SK-N-SH (cell line): ENCODE data around the gene GARS1. TPM values are rescaled to one million over a fixed set of nuclear protein-coding genes. Genes with fewer than 3 reads are reported as not detected.

Experiments
- CTCF ChIA-PET: fragments of 300-600, 350-600 bp; formaldehyde crosslinking; extraction: SDS; loops from one replicate; lab custom pipeline; 2021; lab: Yijun Ruan, JAX
- POLR2A ChIA-PET: fragments of 350-600 bp; sonication (Branson Sonifier 250); formaldehyde crosslinking; extraction: SDS; loops from one replicate; lab custom pipeline; 2020; ENCODE audit warnings: antibody characterized with exemption, inconsistent platforms; lab: Yijun Ruan, JAX
- DNase-seq: peaks from one replicate; pipeline ENCODE4 v3.0.0; 2012
- H2AFZ ChIP-seq: fragments of 200-600 bp; sonication (generic); 2 replicates; pipeline ENCODE4 v1.8.1; 2016; ENCODE audit warnings: antibody characterized with exemption, mild to moderate bottlenecking, low read depth
- H3F3A ChIP-seq: fragments of 200-600 bp; sonication (generic); replicated peaks from 2 replicates; pipeline ENCODE3; 2016; ENCODE audit warnings: antibody characterized with exemption, mild to moderate bottlenecking; ENCODE audit not compliant: insufficient read depth
- H3K27ac ChIP-seq, 2 experiments: fragments of 200-500 bp in 1 of 2; fragments of 200-600 bp in 1 of 2; sonication (Bioruptor generic) in 1 of 2; sonication (generic), shearing (Covaris generic) in 1 of 2; 2 replicates each; pipeline versions ENCODE4 v1.5.1 to v1.6.1; 2014 to 2016; ENCODE audit warnings: low read depth in 2 of 2, inconsistent platforms in 1 of 2, low read length in 1 of 2, mild to moderate bottlenecking in 1 of 2, mixed read lengths in 1 of 2
- H3K27me3 ChIP-seq: fragments of 200-600 bp; sonication (generic), shearing (Covaris generic); 2 replicates; pipeline ENCODE4 v1.6.1; 2016; ENCODE audit warnings: mixed run types; ENCODE audit not compliant: insufficient read depth
- H3K36me3 ChIP-seq, 2 experiments: fragments of 200-500 bp in 1 of 2; fragments of 200-600 bp in 1 of 2; sonication (Bioruptor generic) in 1 of 2; sonication (generic) in 1 of 2; replicated peaks in 1 of 2; 2 replicates each; pipeline versions ENCODE3 to v1.5.1; 2014 to 2016; ENCODE audit warnings: low read length in 1 of 2, mild to moderate bottlenecking in 1 of 2; ENCODE audit not compliant: insufficient read depth in 2 of 2, control insufficient read depth in 1 of 2
- H3K4me1 ChIP-seq, 2 experiments: fragments of 200-500 bp in 1 of 2; fragments of 200-600 bp in 1 of 2; sonication (Bioruptor generic) in 1 of 2; sonication (generic), shearing (Covaris generic) in 1 of 2; 2 replicates each; pipeline versions ENCODE4 v1.5.1 to v1.6.1; 2014 to 2016; ENCODE audit warnings: low read depth in 1 of 2, low read length in 1 of 2, mixed run types in 1 of 2; ENCODE audit not compliant: insufficient read depth in 2 of 2, control insufficient read depth in 1 of 2
- H3K4me2 ChIP-seq: fragments of 200-600 bp; sonication (generic), shearing (Covaris generic); 2 replicates; pipeline ENCODE4 v1.6.1; 2017; ENCODE audit warnings: mixed run types
- H3K4me3 ChIP-seq, 2 experiments: fragments of 200-500 bp in 1 of 2; fragments of 200-600 bp in 1 of 2; sonication (Bioruptor generic) in 1 of 2; sonication (generic), shearing (Covaris generic) in 1 of 2; 2 replicates each; pipeline versions ENCODE4 v1.5.1 to v1.8.1; 2014 to 2016; ENCODE audit warnings: low read depth in 2 of 2, inconsistent platforms in 1 of 2, low read length in 1 of 2, mild to moderate bottlenecking in 1 of 2, mixed read lengths in 1 of 2, moderate library complexity in 1 of 2
- H3K79me2 ChIP-seq: fragments of 200-600 bp; sonication (generic); 2 replicates; pipeline ENCODE4 v1.8.1; 2017; ENCODE audit warnings: mild to moderate bottlenecking; ENCODE audit not compliant: insufficient read depth
- H3K9ac ChIP-seq: fragments of 200-600 bp; sonication (generic); 2 replicates; pipeline ENCODE4 v1.6.1; 2017; ENCODE audit warnings: mixed run types
- H3K9me2 ChIP-seq: fragments of 200-600 bp; sonication (generic); 2 replicates; pipeline ENCODE4 v1.6.1; 2017; ENCODE audit warnings: mixed run types
- H3K9me3 ChIP-seq: fragments of 200-600 bp; sonication (generic); 2 replicates; pipeline ENCODE4 v1.6.1; 2017; ENCODE audit warnings: mixed run types, mild to moderate bottlenecking, moderate library complexity
- H4K20me1 ChIP-seq: fragments of 200-600 bp; sonication (generic); 2 replicates; pipeline ENCODE4 v1.6.1; 2017; ENCODE audit warnings: mild to moderate bottlenecking, mixed run types; ENCODE audit not compliant: insufficient read depth
- CHD2 ChIP-seq: fragments of 150-350 bp; IDR thresholded peaks from 2 replicates; pipeline ENCODE4 v1.6.1; 2018; ENCODE audit warnings: low read length; ENCODE audit not compliant: partially characterized antibody
- EZH2phosphoT487 ChIP-seq: fragments of 200-600 bp; sonication (generic); IDR thresholded peaks from 2 replicates; pipeline ENCODE4 v1.6.1; 2017; ENCODE audit warnings: low read depth, mixed run types, mild to moderate bottlenecking, antibody characterized with exemption, moderate library complexity, borderline replicate concordance
- FOSL2 ChIP-seq: IDR thresholded peaks from 2 replicates; pipeline ENCODE4 v1.4.0; 2012; ENCODE audit warnings: low read depth, mild to moderate bottlenecking, moderate library complexity, borderline replicate concordance
- FOXM1 ChIP-seq: IDR thresholded peaks from 2 replicates; pipeline ENCODE4 v1.4.0; 2012; ENCODE audit warnings: low read depth, mild to moderate bottlenecking
- GABPA ChIP-seq: IDR thresholded peaks from 2 replicates; pipeline ENCODE4 v1.4.0; 2012; ENCODE audit warnings: low read depth, mild to moderate bottlenecking
- GATA2 ChIP-seq: sonication (generic); formaldehyde crosslinking; IDR thresholded peaks from 2 replicates; pipeline ENCODE4 v1.5.0; 2020; ENCODE audit warnings: mild to moderate bottlenecking, missing genetic modification reagents
- POLR2AphosphoS5 ChIP-seq: IDR thresholded peaks from 2 replicates; pipeline ENCODE4 v1.6.1; 2012; ENCODE audit warnings: low read depth, low read length
- RCOR1 ChIP-seq: fragments of 150-350 bp; IDR thresholded peaks from 2 replicates; pipeline ENCODE4 v1.6.1; 2017; ENCODE audit warnings: antibody characterized with exemption, low read length
- RFX5 ChIP-seq: IDR thresholded peaks from 2 replicates; pipeline ENCODE4 v1.6.1; 2012; ENCODE audit warnings: mild to moderate bottlenecking, improper control_type of control experiment, low read length
- SMC3 ChIP-seq: IDR thresholded peaks from 2 replicates; pipeline ENCODE4 v1.6.1; 2012; ENCODE audit warnings: low read depth, low read length, improper control_type of control experiment
- WGBS: methylation state at CpG from one replicate; pipeline ENCODE4 v1.1.6; 2017; ENCODE audit warnings: low lambda C conversion rate; 5-methylcytosine and 5-hydroxymethylcytosine counted together
- polyA plus RNA-seq, 3 experiments: library from polyadenylated mRNA; depleted of rRNA; stranded (reverse); fragments of >200 nt; gene quantifications; 2 replicates each; pipeline ENCODE4 v1.2.3, GENCODE V29; 2012
- TF ChIP-seq, protein P1 (sequence below): IDR thresholded peaks from 2 replicates; pipeline ENCODE4 v1.4.0; 2012; ENCODE audit warnings: low read depth, borderline replicate concordance
- TF ChIP-seq, protein P2 (sequence below): IDR thresholded peaks from 2 replicates; pipeline ENCODE4 v1.4.0; 2012; ENCODE audit warnings: low read depth, borderline replicate concordance

GARS1 gene
- polyA plus RNA-seq, 1 of the 3 experiments (the other 2 are of a cell fraction) = 301 TPM

DNA sequence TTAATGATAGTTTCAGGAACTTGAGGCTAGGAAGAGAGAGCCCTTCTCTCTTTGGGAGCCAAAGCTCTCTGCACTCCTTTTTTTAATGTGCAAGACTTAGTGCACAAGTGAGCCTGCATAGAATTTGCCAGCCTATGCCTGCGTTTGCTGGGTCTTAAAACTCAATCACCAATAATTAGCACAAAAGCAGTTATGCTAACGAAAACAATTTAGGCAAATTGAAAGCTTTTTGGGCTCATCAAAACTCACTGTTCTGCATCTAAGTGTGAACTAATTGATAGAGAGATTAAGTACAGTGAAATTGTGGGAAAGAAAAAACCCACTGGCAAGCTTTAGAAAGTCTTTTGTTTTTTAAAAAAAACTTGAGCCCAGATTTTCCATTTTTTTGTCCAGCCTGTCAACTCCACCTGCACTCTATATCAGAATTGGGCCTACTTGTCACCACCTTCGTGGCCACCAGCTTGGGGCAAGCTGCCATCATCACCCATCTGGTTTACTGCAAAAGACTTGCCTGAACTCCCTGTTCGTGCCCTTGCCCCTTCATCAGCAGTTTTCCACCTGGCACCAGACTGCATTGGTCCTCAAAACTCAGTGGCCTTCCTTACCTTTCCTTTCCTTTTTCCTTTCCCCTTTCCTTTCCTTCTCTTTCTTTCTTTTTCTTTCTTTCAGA is 49.7 kb downstream of the GARS1 start:
- H3K9me2 ChIP-seq = no peaks in the 10 kb centered on the region
- H2AFZ ChIP-seq = no peak overlapping the region
- POLR2A ChIA-PET = no interaction called here
- peaks cover 14 to 20% of the 10 kb centered on the region in 2 experiments for H3K36me3 ChIP-seq
- no peaks in the 10 kb centered on the region for H3F3A ChIP-seq
- H4K20me1 ChIP-seq = no peaks in the 10 kb centered on the region
- H3K4me3 ChIP-seq = no peak overlapping the region
- TF ChIP-seq EZH2phosphoT487 (no peak), SMC3 (no peak), FOXM1 (no peak), GABPA (no peak), GATA2 (CRISPR knock-in tag) (no peak), POLR2AphosphoS5 (no peak)
- TF ChIP-seq, protein P1, sequence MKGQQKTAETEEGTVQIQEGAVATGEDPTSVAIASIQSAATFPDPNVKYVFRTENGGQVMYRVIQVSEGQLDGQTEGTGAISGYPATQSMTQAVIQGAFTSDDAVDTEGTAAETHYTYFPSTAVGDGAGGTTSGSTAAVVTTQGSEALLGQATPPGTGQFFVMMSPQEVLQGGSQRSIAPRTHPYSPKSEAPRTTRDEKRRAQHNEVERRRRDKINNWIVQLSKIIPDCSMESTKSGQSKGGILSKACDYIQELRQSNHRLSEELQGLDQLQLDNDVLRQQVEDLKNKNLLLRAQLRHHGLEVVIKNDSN = no peak
- H3K27me3 ChIP-seq = no peaks in the 10 kb centered on the region
- H3K9ac ChIP-seq = no peak overlapping the region
- CTCF ChIA-PET = interaction anchor here (0.7 to 1.6 kb wide), 3 partner anchors 9 to 96 kb away, joined by 3 to 6 read pairs (median 3); no protein-coding TSS in a partner anchor
- peak; percentile 21 for DNase-seq
- no peak overlapping the region for H3K4me2 ChIP-seq
- no peaks in the 10 kb centered on the region for H3K9me3 ChIP-seq
- H3K79me2 ChIP-seq = no peaks in the 10 kb centered on the region
- H3K4me1 ChIP-seq = no peaks in the 10 kb centered on the region
- 81% methylated on average over 4 of the region's 4 CpGs for WGBS
- H3K27ac ChIP-seq = no peak overlapping the region

DNA sequence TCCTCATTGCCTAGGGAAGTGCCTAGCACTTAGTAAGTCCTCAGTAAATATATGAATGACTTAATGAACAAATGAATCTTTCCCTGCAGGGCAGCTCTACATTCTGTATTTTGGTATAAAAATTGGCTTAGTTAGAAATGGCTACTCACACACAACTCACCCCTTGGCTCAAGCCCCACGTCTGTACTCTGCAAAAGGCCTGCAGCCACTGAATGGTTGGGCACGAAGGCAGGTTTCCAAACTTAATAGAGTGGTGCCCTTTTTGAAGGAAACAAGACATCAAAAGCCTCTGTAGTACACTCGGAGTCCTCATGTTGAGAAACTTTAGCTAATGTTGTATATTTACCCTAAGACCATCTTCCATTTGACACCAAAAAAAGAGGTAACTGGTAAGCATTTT is 51.0 kb downstream of the GARS1 start:
- CTCF ChIA-PET = no interaction called here
- Histone ChIP-seq H3K9me3 (no peaks in the 10 kb centered on the region), H3K36me3 (peaks cover 14 to 20% of the 10 kb centered on the region in 2 experiments), H3K4me3 (no peak overlapping the region), H2AFZ (no peak overlapping the region), H3K27me3 (no peaks in the 10 kb centered on the region), H3K4me1 (no peaks in the 10 kb centered on the region; a peak in 1 of 4 replicates), H4K20me1 (no peaks in the 10 kb centered on the region), H3K4me2 (no peak overlapping the region), H3K27ac (no peak overlapping the region), H3K9me2 (no peaks in the 10 kb centered on the region), H3F3A (no peaks in the 10 kb centered on the region), H3K79me2 (no peaks in the 10 kb centered on the region), H3K9ac (no peak overlapping the region)
- POLR2A ChIA-PET = no interaction called here
- TF ChIP-seq RFX5 (no peak), CHD2 (no peak)
- DNase-seq = no peak
- 85% methylated on average over 3 of the region's 3 CpGs for WGBS

DNA sequence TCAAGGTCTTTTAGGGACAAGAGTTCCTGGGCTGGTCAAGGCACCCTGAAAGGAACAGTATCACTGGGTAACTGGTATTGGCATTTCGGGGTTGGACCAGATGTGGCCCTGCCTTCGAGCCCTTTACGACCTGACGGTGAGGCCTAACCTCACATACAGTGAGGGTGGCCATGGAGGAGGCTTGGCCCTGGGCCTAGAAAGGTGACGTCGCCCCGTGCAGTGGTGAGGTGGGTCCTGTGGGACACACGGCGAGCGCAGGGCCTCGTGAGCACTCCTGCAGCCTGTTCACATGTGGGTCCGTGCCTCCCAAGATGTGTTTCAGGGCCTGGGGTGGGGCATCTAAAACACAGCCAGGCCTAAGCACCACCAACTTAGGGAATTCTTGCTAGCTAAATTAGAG is 51.5 kb downstream of the GARS1 start:
- CTCF ChIA-PET = interaction anchor here (0.7 to 1.3 kb wide), 2 partner anchors 14 to 19 kb away, joined by 3 read pairs; no protein-coding TSS in a partner anchor
- peak; percentile 14 for DNase-seq

More for the DNA sequence above, 51.5 kb downstream of the GARS1 start:
- Histone ChIP-seq H3K9me3 (no peaks in the 10 kb centered on the region), H4K20me1 (no peaks in the 10 kb centered on the region), H3K79me2 (no peaks in the 10 kb centered on the region), H3K36me3 (peaks cover 14 to 20% of the 10 kb centered on the region in 2 experiments), H3K4me2 (no peak overlapping the region), H3K4me1 (no peaks in the 10 kb centered on the region; a peak in 1 of 4 replicates), H3K4me3 (no peak overlapping the region), H3F3A (no peaks in the 10 kb centered on the region), H3K9me2 (no peaks in the 10 kb centered on the region), H3K27ac (no peak overlapping the region), H2AFZ (no peak overlapping the region), H3K9ac (no peak overlapping the region), H3K27me3 (no peaks in the 10 kb centered on the region)
- POLR2A ChIA-PET = interaction anchor here (0.6 kb wide), 1 partner anchor 32 kb away, joined by 6 read pairs; no protein-coding TSS in a partner anchor
- 99% methylated on average over 8 of the region's 12 CpGs for WGBS
- TF ChIP-seq, protein P2, sequence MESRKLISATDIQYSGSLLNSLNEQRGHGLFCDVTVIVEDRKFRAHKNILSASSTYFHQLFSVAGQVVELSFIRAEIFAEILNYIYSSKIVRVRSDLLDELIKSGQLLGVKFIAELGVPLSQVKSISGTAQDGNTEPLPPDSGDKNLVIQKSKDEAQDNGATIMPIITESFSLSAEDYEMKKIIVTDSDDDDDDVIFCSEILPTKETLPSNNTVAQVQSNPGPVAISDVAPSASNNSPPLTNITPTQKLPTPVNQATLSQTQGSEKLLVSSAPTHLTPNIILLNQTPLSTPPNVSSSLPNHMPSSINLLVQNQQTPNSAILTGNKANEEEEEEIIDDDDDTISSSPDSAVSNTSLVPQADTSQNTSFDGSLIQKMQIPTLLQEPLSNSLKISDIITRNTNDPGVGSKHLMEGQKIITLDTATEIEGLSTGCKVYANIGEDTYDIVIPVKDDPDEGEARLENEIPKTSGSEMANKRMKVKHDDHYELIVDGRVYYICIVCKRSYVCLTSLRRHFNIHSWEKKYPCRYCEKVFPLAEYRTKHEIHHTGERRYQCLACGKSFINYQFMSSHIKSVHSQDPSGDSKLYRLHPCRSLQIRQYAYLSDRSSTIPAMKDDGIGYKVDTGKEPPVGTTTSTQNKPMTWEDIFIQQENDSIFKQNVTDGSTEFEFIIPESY = no peak
- TF ChIP-seq RCOR1 (no peak), CHD2 (no peak), SMC3 (no peak), FOSL2 (no peak)
